ENCODE data around the gene ANO8. TPM values are rescaled to one million over a fixed set of nuclear protein-coding genes. Genes with fewer than 3 reads are reported as not detected.

ANO8 gene, protein sequence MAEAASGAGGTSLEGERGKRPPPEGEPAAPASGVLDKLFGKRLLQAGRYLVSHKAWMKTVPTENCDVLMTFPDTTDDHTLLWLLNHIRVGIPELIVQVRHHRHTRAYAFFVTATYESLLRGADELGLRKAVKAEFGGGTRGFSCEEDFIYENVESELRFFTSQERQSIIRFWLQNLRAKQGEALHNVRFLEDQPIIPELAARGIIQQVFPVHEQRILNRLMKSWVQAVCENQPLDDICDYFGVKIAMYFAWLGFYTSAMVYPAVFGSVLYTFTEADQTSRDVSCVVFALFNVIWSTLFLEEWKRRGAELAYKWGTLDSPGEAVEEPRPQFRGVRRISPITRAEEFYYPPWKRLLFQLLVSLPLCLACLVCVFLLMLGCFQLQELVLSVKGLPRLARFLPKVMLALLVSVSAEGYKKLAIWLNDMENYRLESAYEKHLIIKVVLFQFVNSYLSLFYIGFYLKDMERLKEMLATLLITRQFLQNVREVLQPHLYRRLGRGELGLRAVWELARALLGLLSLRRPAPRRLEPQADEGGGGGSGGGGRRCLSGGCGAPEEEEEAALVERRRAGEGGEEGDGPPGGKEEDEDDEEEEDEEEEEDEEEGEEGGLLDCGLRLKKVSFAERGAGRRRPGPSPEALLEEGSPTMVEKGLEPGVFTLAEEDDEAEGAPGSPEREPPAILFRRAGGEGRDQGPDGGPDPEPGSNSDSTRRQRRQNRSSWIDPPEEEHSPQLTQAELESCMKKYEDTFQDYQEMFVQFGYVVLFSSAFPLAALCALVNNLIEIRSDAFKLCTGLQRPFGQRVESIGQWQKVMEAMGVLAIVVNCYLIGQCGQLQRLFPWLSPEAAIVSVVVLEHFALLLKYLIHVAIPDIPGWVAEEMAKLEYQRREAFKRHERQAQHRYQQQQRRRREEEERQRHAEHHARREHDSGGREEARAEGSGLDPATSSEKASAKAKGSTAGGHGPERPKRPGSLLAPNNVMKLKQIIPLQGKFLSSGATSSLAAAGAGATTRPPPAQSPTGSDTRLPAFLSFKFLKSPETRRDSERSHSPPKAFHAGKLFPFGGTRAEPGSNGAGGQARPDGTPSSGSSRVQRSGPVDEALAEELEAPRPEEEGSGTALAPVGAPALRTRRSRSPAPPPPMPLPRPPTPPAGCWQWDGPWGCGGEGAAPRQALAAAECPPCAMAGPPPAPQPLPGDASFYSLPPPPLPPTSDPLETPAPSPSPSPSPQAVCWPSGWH
- total RNA-seq: 10 to 100 TPM in 4 of 6 donors, 1 to 10 TPM in 2; 9.0 to 45.1 (median 16.4) TPM

DNA sequence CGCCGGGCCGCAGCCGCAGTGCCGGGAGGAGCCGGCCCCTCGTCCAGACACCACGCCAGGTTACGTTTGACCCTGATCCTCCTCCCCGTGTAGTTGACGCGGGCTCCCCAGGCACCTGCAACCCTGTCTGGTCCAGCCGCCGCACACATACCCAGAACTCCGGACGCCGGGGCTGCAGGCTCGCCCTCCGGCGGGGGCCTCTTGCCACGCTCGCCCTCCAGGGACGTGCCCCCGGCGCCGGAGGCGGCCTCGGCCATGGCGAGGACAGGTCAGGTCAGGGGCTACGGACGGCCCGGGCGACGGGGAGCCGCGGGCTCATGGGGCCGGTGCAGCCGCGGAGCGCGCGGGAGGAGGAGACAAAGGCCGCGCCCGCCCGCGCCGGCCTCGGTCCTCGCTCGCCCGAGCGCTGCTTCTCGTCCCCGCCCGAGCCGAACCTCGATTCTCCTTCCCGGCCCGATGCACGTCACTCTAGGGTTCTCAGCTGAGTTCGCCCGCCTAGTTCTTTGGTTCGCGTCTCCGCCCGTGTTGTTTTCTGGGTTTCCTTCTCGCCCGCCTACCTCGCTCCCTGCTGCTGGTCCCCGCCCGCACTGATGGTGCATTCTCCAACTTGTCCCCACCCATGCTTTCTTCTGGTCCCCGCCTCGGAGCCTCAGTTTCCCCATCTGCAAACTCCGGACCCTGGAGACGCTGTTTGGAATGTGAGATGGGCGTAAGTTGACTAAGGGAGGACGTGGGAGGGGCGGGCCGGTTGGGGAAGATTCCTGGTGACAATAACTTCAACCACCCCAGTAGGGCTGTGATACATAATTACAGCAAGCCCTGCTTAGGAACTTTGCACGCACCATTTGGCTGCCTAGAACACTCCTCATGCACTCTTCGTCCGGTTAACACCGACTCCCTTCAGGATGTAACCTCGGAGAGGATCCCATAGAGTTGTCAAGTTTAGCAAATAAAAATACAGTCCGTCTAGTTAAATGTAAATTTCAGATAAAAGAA lies at the start of gene ANO8:
Gene ANO8, minus strand, starts transcription at position 442 of the 996 bp plus-strand sequence. Its CDS starts 185 bp downstream, at position 257.
- H3K4me1 ChIP-seq: peaks cover 29 to 52% (median 35%) of the 10 kb centered on the region in 4 donors
- H3K9me3 ChIP-seq: no peaks in the 10 kb centered on the region
- H3K27ac ChIP-seq: peak within 1 kb of the TSS; percentile 30 to 86 (median 52)
- WGBS, 2 donors: 5 to 7% methylated on average over 23 to 42 of the region's 86 CpGs
- DNase-seq (peak; percentile 95 to 96), ATAC-seq (ENCODE audit: low FRiP score in 2 of 2) (peak; percentile 83 to 89)
- H3K27me3 ChIP-seq: no peaks in the 10 kb centered on the region
- no peak for TF ChIP-seq EP300 (IDR thresholded peaks at IDR 0.05)
- TF ChIP-seq, protein P1, sequence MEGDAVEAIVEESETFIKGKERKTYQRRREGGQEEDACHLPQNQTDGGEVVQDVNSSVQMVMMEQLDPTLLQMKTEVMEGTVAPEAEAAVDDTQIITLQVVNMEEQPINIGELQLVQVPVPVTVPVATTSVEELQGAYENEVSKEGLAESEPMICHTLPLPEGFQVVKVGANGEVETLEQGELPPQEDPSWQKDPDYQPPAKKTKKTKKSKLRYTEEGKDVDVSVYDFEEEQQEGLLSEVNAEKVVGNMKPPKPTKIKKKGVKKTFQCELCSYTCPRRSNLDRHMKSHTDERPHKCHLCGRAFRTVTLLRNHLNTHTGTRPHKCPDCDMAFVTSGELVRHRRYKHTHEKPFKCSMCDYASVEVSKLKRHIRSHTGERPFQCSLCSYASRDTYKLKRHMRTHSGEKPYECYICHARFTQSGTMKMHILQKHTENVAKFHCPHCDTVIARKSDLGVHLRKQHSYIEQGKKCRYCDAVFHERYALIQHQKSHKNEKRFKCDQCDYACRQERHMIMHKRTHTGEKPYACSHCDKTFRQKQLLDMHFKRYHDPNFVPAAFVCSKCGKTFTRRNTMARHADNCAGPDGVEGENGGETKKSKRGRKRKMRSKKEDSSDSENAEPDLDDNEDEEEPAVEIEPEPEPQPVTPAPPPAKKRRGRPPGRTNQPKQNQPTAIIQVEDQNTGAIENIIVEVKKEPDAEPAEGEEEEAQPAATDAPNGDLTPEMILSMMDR (IDR thresholded peaks at IDR 0.05): peak in 4 of 6 experiments; percentile 8 to 19 (median 10)
- TF ChIP-seq POLR2A (IDR thresholded peaks at IDR 0.05): peak in 2 of 4 donors; percentile 37 to 50
- peak; percentile 34 to 70 for TF ChIP-seq POLR2AphosphoS5 (IDR thresholded peaks at IDR 0.05)
- no peaks in the 10 kb centered on the region for H3K36me3 ChIP-seq
- peak within 1 kb of the TSS; percentile 55 to 91 (median 80) for H3K4me3 ChIP-seq

DNA sequence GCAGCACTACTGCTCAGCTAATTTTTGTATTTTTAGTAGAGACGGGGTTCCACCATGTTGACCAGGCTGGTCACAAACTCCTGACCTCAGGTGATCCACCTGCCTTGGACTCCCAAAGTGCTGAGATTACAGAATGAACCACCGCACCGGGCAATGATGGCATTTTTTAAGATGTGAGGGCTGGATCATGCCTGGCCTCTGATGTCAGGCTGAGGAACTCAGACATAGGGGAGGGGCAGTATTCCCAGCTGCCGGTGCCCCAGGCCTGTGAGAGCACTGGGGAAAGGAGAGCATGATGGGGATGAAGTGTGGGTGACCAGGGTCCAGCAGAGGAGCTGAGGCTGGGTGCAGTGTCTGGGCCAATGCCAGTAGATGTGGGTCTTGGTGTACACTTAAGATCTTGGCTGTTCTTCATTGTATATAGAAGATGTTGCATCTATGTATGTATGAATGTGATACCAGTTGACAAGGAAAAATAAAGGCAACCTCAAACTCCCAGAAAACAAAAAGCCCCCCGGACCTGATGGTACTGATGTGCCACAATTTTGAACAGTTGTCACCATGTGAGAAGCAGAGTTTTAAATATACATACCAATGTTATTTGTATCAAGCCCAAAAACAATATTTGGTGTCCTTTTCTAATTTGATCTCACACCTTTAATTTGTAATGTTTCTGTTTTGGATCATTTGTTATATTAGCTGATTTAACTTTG lies 45.9 kb upstream of the ANO8 start:
- 99% methylated on average over 5 of the region's 5 CpGs for WGBS, 2 donors
- H3K36me3 ChIP-seq: no peaks in the 10 kb centered on the region
- H3K27me3 ChIP-seq: no peaks in the 10 kb centered on the region
- DNase-seq: no peak
- no peak overlapping the region for H3K4me3 ChIP-seq
- TF ChIP-seq POLR2AphosphoS5 (IDR thresholded peaks at IDR 0.05): no peak
- no peak for TF ChIP-seq EP300 (IDR thresholded peaks at IDR 0.05)
- TF ChIP-seq, protein P1 (IDR thresholded peaks at IDR 0.05): no peak
- no peak for TF ChIP-seq POLR2A (IDR thresholded peaks at IDR 0.05)
- H3K4me1 ChIP-seq: peaks cover 25 to 45% (median 35%) of the 10 kb centered on the region in 4 donors
- no peak overlapping the region for H3K27ac ChIP-seq
- ATAC-seq (ENCODE audit: low FRiP score in 2 of 2): no peak
- H3K9me3 ChIP-seq: no peaks in the 10 kb centered on the region

DNA sequence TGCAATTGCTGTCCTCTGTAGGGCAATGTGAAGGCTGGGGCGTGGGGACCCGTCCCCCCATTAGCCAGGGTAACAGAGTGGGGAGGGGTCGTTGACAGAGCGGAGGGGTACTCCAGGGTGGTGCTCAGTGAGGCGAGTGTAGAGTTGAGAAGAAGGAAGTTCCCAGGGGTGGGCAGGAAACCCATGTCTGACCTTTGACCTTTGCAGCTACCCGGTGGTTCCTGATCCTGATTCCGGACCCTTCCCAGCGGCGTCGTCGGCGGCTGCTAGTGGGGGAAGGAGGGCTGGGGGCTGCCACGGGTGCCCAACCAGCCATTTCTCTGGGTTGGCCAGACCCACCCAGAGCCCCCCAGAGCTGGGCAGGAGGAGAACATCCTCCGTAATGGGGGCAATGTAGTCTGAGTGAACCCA lies 44.6 kb upstream of the ANO8 start:
- Histone ChIP-seq H3K27ac (no peak overlapping the region), H3K9me3 (no peaks in the 10 kb centered on the region), H3K4me3 (no peak overlapping the region), H3K27me3 (no peaks in the 10 kb centered on the region), H3K36me3 (no peaks in the 10 kb centered on the region), H3K4me1 (peaks cover 25 to 44% (median 33%) of the 10 kb centered on the region in 4 donors)
- ATAC-seq (ENCODE audit: low FRiP score in 2 of 2) (no peak), DNase-seq (no peak)
- 24 to 49% methylated on average over 5 to 14 of the region's 14 CpGs for WGBS, 2 donors
- no peak for TF ChIP-seq EP300 (IDR thresholded peaks at IDR 0.05)
- TF ChIP-seq, protein P1 (IDR thresholded peaks at IDR 0.05): no peak
- no peak for TF ChIP-seq POLR2AphosphoS5 (IDR thresholded peaks at IDR 0.05)
- TF ChIP-seq POLR2A (IDR thresholded peaks at IDR 0.05): no peak

All from upper lobe of left lung (tissue), 6 donors.